ENCODE results near the gene TP53RK. TPM values are rescaled to one million over a fixed set of nuclear protein-coding genes. Genes with fewer than 3 reads are reported as not detected.

The TP53RK gene
- total RNA-seq, result 18.5 TPM

DNA sequence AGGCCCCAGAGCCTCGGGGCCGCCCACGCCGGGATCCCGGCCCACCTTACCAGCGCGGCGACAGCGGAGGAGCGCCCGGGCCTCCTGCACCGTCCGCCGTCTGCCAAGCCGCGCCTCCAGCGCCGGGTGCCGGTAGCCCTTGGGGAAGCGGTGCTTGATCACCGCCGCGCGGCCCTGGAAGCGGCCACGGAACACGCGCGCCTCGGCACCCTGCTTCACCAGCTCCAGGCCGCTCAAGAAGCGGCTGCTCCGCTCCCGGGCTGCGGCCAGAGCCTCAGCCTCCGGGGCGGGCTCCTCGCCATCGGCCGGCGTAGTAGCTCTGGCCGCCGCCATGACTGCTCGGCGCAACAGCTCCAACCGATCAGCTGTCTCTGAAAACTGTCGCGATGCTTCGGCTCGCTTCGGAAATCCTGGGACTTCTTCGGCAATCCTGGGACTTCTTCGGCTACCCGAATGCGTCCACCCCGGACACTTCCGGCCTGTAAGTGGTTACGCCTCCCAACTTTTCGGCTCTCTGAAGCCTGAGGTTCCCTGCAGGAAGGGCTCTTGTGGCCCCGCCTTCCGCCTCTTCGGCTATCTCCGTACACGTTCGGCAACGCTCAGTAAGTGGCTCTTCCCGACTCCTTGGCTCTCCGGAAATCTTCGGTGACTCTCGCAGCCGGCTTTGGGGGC is at the start of gene TP53RK:
TSS of gene TP53RK (minus strand) at position 363 of the 672 bp plus-strand sequence. CDS start at position 333, 30 bp downstream.

DNA sequence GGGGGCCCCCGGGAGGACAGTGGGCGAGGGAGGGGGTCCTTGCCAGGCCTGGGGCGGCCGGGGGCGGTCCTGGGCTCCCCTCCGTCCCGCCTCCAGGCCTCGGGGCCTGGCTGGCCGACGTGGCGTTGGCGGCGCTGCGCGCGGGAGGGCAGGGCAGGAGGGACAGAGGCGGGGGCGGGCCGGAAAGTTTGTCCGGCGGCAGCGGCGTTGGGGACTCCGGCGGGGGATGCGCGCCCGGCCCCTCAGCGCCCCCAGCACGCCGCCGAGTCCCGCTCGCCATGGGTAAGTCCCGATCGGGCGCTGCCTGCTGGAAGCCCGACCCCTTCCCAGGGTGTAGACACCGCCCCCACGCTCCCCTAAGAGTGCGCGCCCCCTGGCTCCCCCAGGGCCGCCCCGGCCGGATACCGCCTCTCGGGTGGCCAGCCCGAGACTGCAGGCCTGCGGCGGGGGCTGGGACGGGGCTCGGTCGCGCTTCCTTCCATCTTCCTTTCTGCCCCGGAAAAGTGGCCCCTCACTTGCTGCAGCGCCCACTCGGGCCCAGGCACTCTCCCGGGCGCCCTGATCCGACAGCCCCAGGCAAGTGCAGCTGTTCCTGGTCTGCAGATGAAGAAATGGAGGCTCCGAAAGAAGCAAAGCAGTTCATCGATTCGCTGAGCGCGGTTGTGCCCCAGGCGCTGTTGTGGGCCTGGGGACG is 20.4 kb upstream of the TP53RK start, which contains the start of gene SLC2A10:
TSS of gene SLC2A10 (plus strand) at position 191 of the 694 bp plus-strand sequence. CDS start at position 279, 88 bp downstream.

DNA sequence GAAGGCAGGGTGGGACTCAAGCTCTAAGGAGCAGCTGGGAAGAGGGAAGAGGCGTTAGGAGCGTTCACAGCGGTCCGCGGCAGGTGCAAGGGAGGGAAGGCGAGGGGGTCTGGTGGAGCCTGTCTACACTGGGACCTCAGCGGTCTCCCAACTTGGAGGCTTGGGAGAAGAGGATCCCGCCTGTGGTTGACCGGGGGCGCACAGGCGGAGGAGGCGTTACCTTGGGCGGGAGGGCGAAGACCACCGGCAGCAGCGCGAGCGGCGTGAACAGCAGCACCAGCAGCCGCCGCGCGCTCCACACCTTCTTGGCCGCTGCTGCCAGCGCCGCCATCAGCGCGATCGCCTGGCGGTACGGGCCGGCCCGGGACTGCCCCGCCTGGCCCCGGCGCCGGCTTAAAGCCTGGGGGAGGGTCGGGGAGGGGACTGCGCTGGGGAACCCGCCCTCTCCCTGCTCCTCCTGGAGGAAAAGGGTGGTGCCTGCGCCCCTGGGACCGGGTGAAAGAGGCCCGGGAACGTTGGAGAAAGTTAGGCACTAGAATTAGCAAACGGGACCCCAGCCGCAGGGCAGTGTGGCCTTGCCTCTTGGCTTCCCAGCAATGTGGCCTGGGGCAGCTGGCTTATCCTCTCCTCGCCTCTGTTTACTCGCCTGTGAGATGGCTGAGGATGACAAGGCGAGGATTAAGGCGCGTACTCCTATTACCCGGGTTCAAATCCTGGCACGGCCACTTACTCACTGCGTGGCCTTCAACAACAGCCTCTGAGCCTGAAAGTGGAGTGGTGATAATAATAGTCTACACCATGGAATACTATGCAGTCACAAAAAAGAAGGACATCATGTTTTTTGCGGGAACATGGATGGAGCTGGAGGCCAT is 37.9 kb downstream of the TP53RK start, which contains the start of gene SLC13A3:
TSS of gene SLC13A3 (minus strand) at position 369 of the 872 bp plus-strand sequence. CDS start at position 331, 38 bp downstream.

Other genes with a start within 250 kb of the TP53RK start
- gene ZNF334, start 175.9 kb downstream of the TP53RK start, total RNA-seq, result 13.5 TPM
- not detected for gene OCSTAMP, start 138.8 kb downstream of the TP53RK start, total RNA-seq
- gene SLC13A3, start 38.0 kb downstream of the TP53RK start, total RNA-seq, result 13.5 TPM
- gene SLC2A10, start 20.2 kb upstream of the TP53RK start, total RNA-seq, result 21.3 TPM
- 1.1 TPM for gene EYA2, start 205.4 kb upstream of the TP53RK start, total RNA-seq